ENCODE measurements around the gene RPS3A. TPM values are rescaled to one million over a fixed set of nuclear protein-coding genes. Genes with fewer than 3 reads are reported as not detected.
A peak's percentile ranks its signal among the peaks of the same experiment; 100 is the strongest.
"Not testable (repeated sequence)": the region's sequence is repeated elsewhere in the genome, so short reads cannot be mapped to it uniquely, and the experiment has no call there.

RPS3A gene
- 3,326 and 3,376 TPM in 2 replicates for total RNA-seq (2014; rRNA removed; shearing (Covaris generic))

DNA sequence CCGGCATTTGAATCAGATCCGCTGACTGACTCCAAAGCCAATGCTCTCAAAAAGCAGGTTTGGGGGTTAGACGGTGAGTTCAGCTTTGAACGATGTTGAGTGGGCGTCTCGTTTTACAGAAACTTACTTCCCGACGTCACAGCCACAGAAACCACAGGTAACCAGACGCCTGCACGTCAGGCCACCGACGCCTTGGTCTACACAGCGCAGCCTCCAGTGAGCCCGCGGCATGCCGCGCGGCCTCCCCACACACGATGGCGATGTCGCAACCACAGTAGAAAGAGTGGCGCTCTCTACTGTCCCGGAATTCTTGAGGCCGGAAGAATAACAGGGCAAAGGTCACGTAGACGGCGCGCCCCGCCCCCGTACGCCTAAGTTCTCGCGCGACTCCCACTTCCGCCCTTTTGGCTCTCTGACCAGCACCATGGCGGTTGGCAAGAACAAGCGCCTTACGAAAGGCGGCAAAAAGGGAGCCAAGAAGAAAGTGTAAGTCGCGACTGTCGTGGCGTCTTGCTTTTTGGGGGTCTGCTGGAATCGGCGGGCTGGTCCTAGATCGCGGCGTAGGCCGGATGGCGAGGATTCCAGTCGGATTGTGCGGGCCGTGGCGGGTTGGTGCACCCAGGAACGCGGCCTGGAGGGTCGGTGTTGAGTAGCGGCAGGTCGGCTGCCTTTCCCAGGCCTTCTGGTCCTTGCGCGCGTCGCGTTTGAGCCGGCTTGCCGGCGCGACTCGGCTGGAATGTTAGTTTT lies at the start of gene RPS3A:
TSS of gene RPS3A (plus strand) at position 400 of the 747 bp plus-strand sequence. CDS start at position 425, 25 bp downstream.
- peak; percentile 90 for DNase-seq (ENCODE audit: low spot score)

- DNase-seq (ENCODE audit: low spot score), result no peak
Measured at GRCh38 chr4:151052785-151053184, 46.6 kb upstream of the RPS3A start.

DNA sequence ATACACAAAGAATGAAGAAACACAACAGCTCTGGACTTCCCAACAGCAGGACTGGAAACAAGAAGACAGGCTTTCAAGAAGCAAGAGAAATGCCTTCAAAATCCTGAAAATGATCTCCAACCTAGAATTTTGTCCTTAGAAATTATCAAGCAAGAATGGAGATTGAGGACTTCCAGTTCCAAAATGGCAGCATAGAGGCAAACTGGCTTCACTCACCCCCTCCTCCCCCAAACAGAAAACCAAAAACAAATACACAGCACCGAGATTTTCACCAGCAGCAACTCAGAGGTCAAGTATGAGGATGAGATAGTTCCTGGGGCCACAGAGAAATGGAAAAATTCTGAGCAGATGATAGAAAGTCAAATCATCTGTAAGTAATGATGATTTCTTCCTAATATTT lies 43.9 kb upstream of the RPS3A start:
- DNase-seq (ENCODE audit: low spot score), result no peak

DNA sequence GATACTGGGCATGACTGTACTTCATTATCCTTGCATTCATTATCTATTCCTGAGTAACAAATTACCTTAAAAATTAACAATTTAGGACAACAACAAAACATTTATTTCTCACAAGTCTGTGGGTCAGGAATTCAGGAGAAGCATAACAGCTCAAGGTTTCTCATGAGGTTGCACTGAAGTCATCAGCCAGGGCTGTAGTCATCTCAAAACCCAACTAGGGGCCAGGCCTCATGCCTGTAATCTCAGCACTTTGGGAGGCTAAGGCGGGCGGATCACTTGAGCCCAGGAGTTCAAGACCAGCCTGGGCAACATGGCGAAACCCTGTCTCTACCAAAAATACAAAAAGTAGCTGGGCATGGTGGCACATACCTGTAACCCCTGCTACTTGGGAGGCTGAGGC lies 36.3 kb upstream of the RPS3A start:
- DNase-seq (ENCODE audit: low spot score), result not testable (repeated sequence)

DNA sequence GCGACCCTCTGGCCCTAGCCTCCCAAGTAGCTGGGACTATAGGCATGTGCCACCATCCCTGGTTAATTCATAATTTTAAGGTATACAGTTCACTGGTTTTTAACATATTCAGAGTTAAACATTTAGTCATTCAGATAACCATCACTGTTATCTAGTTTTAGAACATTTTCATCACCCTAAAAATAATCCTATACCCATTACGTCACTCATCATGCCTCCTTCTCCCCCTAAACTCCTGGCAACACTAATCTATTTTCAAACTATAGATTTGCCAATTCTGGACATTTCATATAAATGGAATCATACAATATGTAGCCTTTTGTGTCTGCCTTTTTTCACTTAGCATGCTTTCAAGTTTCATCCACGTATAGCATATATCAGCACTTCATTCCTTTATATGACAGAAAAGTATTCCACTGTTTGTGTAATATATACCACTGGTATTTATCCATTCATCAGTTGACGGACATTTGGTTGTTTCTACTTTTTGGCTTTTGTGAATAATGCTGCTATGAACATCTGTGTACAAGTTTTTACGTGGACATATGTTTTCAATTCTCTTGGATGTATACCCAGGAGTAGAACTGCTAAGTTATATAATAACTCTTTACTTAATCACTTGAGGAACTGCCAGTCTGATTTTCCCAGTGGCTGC lies 32.0 kb upstream of the RPS3A start:
- DNase-seq (ENCODE audit: low spot score), result no peak

GRCh38 chr4:151074416-151074916 lies 25.0 kb upstream of the RPS3A start:
- DNase-seq (ENCODE audit: low spot score), result no peak

GRCh38 chr4:151077978-151078377 lies 21.4 kb upstream of the RPS3A start:
- DNase-seq (ENCODE audit: low spot score), result not testable (repeated sequence)

GRCh38 chr4:151087467-151087866 lies 12.0 kb upstream of the RPS3A start:
- DNase-seq (ENCODE audit: low spot score), result no peak

GRCh38 chr4:151091047-151091446 lies 8.4 kb upstream of the RPS3A start:
- no peak for DNase-seq (ENCODE audit: low spot score)

GRCh38 chr4:151092488-151092887 lies 6.9 kb upstream of the RPS3A start:
- DNase-seq (ENCODE audit: low spot score), result no peak

- no peak for DNase-seq (ENCODE audit: low spot score)
Measured at GRCh38 chr4:151093203-151093602, 6.2 kb upstream of the RPS3A start.

DNA sequence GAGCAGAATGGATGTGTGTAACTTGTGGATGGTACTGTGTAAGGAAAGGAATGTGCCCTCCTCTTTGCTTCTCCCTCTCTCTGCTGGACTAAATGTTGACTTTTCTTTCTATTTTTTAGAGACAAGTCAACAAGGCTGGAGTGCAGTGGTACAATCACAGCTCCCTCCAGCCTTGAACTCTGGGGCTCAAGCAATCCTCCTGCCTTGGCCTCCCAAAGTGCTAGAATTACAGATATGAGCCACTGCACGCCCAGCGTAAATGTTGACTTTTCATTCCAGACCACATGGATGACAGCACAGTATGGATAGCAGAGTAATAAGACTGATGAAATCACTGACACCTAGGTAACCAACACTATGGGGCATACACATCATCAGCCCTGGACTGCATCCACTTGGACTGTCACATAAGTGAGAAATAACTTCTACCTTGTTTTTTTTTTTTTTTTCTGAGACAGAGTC lies 5.1 kb upstream of the RPS3A start:
- no peak for DNase-seq (ENCODE audit: low spot score)

DNA sequence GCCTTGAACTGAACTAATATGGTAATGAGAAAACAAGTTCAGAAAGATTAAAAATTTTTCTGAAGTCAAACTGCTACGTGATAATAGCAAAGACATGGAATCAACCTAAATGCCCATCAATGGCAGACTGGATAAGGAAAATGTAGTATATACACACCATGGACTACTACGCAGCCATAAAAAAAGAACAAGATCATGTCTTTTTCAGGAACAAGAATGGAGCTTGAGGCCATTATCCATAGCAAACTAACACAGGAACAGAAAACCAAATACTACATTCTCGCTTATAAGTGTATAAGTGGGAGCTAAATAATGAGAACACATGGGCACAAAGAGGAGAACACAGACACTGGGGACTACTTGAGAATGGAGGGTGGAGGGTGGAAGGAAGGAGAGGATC lies 4.3 kb upstream of the RPS3A start:
- no peak for DNase-seq (ENCODE audit: low spot score)

GRCh38 chr4:151097759-151098158 lies 1.7 kb upstream of the RPS3A start:
- no peak for DNase-seq (ENCODE audit: low spot score)

- DNase-seq (ENCODE audit: low spot score), result no peak
Measured at GRCh38 chr4:151098979-151099228, 524 bp upstream of the RPS3A start.

GRCh38 chr4:151099976-151100417 lies 569 bp downstream of the RPS3A start:
- DNase-seq (ENCODE audit: low spot score), result no peak

- DNase-seq (ENCODE audit: low spot score), result no peak
Measured at GRCh38 chr4:151100531-151100930, 1.1 kb downstream of the RPS3A start.

DNA sequence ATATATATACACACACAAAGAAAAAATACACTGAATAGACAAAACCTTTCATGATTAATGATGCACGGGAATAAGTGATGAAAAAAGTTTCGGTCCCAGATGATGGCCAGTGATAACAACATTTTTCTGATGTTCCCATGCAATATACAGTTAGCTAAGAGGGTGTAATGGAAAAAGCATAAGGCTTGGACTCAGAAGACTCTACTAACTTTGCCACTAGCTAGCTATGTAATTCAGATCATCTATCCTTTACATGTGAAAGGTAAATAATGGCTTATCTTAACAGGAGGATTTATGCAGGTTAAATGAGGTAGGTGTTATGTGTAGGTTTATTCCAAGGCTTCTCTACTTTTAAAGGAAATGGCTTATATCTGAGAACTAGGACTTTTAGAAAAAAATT lies 4.3 kb downstream of the RPS3A start:
- no peak for DNase-seq (ENCODE audit: low spot score)

GRCh38 chr4:151104621-151105020 lies 5.2 kb downstream of the RPS3A start:
- no peak for DNase-seq (ENCODE audit: low spot score)

DNA sequence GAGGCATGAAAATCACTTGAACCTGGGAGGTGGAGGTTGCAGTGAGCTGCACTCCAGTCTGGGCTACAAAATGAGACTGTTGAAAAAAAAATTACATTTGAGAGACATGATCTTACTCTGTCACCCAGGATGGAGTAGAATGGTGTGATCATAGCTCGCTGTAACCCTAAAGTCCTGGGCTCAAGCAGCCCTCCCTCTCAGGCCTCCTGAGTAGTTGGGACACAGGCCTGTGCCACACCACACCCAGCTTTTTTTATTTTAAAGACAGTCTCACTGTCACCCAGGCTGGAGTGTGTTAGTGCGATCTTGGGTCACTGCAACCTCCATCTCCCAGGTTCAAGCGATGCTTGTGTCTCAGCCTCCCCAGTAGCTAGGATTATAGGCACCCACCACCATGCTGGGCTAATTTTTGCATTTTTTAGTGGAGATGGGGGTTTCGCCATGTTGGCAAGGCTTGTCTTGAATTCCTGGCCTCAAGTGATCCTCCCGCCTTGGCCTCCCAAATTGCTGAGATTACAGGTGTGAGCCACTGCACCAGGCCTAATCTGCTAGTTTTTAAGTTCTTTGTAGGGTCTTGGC lies 6.1 kb downstream of the RPS3A start:
- DNase-seq (ENCODE audit: low spot score), result no peak

DNA sequence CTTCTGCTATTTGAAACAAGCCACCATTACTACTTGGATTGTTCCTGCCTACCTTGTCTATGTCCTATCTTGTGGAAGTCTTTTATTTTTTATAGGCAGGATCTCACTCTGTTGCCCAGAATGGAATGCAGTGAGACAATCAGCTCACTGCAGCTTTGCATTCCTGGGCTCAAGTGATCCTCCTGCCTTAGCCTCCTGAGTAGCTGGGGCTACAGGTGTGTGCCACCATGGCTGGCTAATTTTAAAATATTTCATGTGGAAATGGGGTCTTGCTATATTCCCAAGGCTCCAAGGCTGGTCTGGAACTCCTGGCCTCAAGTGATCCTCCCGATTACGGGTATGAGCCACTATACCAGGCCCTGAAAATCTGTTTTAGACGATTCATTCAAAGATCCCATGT lies 7.6 kb downstream of the RPS3A start:
- no peak for DNase-seq (ENCODE audit: low spot score)

DNA sequence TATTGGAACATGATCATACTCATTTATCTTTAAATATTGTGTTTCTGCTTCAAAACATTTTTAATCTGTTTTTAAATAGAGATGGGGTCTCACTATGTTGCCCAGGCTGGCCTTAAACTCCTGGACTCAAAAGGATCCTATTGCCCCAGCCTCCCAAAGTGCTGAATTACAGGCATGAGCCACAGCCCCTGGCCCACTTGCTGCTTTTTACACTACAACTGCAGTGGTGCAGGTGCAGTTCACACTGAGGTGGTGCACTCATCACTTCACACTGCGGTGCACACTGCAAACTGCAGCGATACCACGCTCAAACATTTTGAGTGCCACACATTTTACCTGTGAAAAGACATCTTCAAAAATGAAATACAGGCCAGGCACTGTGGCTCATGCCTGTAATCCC lies 10.8 kb downstream of the RPS3A start:
- no peak for DNase-seq (ENCODE audit: low spot score)

GRCh38 chr4:151114338-151114737 lies 14.9 kb downstream of the RPS3A start:
- no peak for DNase-seq (ENCODE audit: low spot score)
